Thyroid gland (tissue), 4 donors: ENCODE data around the gene P2RY2. TPM values are rescaled to one million over a fixed set of nuclear protein-coding genes. Genes with fewer than 3 reads are reported as not detected.

Source experiments
- DNase-seq, 2 donors: peaks; one replicate each; pipeline ENCODE4 v3.0.0-alpha.2; 2019
- H3K27ac ChIP-seq, 3 donors: fragments of 200-600 bp; sonication (generic); 1 replicate in 2 of 3; 2 replicates in 1 of 3; pipeline ENCODE4 v1.5.1; 2016 to 2019; ENCODE audit warnings: mild to moderate bottlenecking in 1 of 3, moderate library complexity in 1 of 3
- H3K27me3 ChIP-seq: fragments of 200-600 bp; sonication (generic); one replicate; pipeline ENCODE4 v1.5.1; 2019
- H3K36me3 ChIP-seq, 2 donors: fragments of 200-600 bp; sonication (generic); one replicate each; pipeline ENCODE4 v1.5.1; 2016 to 2019
- H3K4me1 ChIP-seq, 2 donors: fragments of 200-600 bp; sonication (generic); one replicate each; pipeline ENCODE4 v1.5.1; 2017 to 2019
- H3K4me3 ChIP-seq, 3 donors: fragments of 200-600 bp; sonication (generic); replicated peaks in 1 of 3; 1 replicate in 2 of 3; 2 replicates in 1 of 3; pipeline ENCODE4 v1.5.1; 2016; ENCODE audit warnings: mild to moderate bottlenecking in 1 of 3
- H3K9me3 ChIP-seq: fragments of 200-600 bp; sonication (generic); one replicate; pipeline ENCODE4 v1.5.1; 2017
- CTCF ChIP-seq, 6 experiments: fragments of 200-600 bp in 3 of 6; fragments of 450-650 bp in 3 of 6; sonication (generic) in 3 of 6; IDR thresholded peaks; one replicate each; pipeline ENCODE4 v1.5.1; 2016 to 2019; ENCODE audit warnings: antibody characterized with exemption in 6 of 6, mild to moderate bottlenecking in 2 of 6, inconsistent platforms in 1 of 6, moderate library complexity in 1 of 6
- POLR2A ChIP-seq, 2 donors: fragments of 450-650 bp; IDR thresholded peaks; one replicate each; pipeline ENCODE4 v1.6.1; 2017; ENCODE audit warnings: antibody characterized with exemption in 2 of 2, mild to moderate bottlenecking in 2 of 2, moderate library complexity in 1 of 2
- WGBS, 2 donors: methylation state at CpG; one replicate each; pipeline ENCODE4 v1.1.5; 2017; 5-methylcytosine and 5-hydroxymethylcytosine counted together
- intact Hi-C: fragments of 100-400 bp; cut with DNase I; formaldehyde crosslinking; loops from one replicate; pipeline ENCODE4 v1.15.1; 2023
- total RNA-seq, 4 donors: library from RNA; depleted of rRNA; stranded (reverse); fragments of >200 nt; gene quantifications; one replicate each; pipeline ENCODE4 v1.2.3, GENCODE V29; 2016

The P2RY2 gene
- 10 to 100 TPM; 29.3 to 38.1 (median 37.7) TPM for total RNA-seq

GRCh38 chr11:73218106-73218829 is at the start of gene P2RY2:
Gene P2RY2 (plus strand): TSS chr11:73218281. CDS start chr11:73234160, 15,879 bp downstream.
- TF ChIP-seq POLR2A (IDR thresholded peaks at IDR 0.05), result peak; percentile 36 to 82
- peak; percentile 23 to 67 (median 53) for TF ChIP-seq CTCF (IDR thresholded peaks at IDR 0.05)
- H3K9me3 ChIP-seq, result no peaks in the 10 kb centered on the region
- intact Hi-C loops, result no loop called here
- DNase-seq, result peak; percentile 93
- H3K36me3 ChIP-seq, result no peaks in the 10 kb centered on the region
- peak within 1 kb of the TSS; percentile 52 to 58 (median 53) for H3K4me3 ChIP-seq
- no peaks in the 10 kb centered on the region for H3K27me3 ChIP-seq
- peak within 1 kb of the TSS; percentile 82 to 87 (median 84) for H3K27ac ChIP-seq
- WGBS, 2 donors, result 0% methylated on average over 34 of the region's 81 CpGs; no CpG with 5 or more reads in 1 of the 2 donors
- H3K4me1 ChIP-seq, result peaks cover 54 to 57% of the 10 kb centered on the region in 2 donors

- no peak for DNase-seq
- intact Hi-C loops, result no loop called here
- peaks cover 0 to 6% of the 10 kb centered on the region in 2 donors for H3K4me1 ChIP-seq
- WGBS, 2 donors, result 84 to 86% methylated on average over 10 of the region's 11 CpGs
- TF ChIP-seq POLR2A (IDR thresholded peaks at IDR 0.05) (no peak), CTCF (IDR thresholded peaks at IDR 0.05) (no peak)
- no peaks in the 10 kb centered on the region for H3K9me3 ChIP-seq
- H3K27me3 ChIP-seq, result no peaks in the 10 kb centered on the region
- H3K27ac ChIP-seq, result no peak overlapping the region
- H3K4me3 ChIP-seq, result no peak overlapping the region
- H3K36me3 ChIP-seq, result no peaks in the 10 kb centered on the region
These were observed 49.0 kb upstream of the P2RY2 start for GRCh38 chr11:73168925-73169579.

GRCh38 chr11:73170140-73170539 is 47.9 kb upstream of the P2RY2 start:
- Histone ChIP-seq H3K27me3 (no peaks in the 10 kb centered on the region), H3K36me3 (no peaks in the 10 kb centered on the region), H3K4me3 (no peak overlapping the region), H3K27ac (no peak overlapping the region), H3K9me3 (no peaks in the 10 kb centered on the region), H3K4me1 (peaks cover 0 to 7% of the 10 kb centered on the region in 2 donors)
- 86 to 93% methylated on average over 2 of the region's 2 CpGs for WGBS, 2 donors
- no peak for TF ChIP-seq CTCF (IDR thresholded peaks at IDR 0.05)
- TF ChIP-seq POLR2A (IDR thresholded peaks at IDR 0.05), result no peak
- DNase-seq, result peak in 1 of 2 donors; percentile 9
- intact Hi-C loops, result loop anchor here (10.0 kb wide), 1 partner anchor 245 kb away; no protein-coding TSS in a partner anchor

GRCh38 chr11:73171436-73172161 is 46.5 kb upstream of the P2RY2 start:
- H3K4me1 ChIP-seq, result peaks cover 0 to 13% of the 10 kb centered on the region in 2 donors
- H3K4me3 ChIP-seq, result no peak overlapping the region
- no peak overlapping the region for H3K27ac ChIP-seq
- WGBS, 2 donors, result 83 to 87% methylated on average over 8 of the region's 8 CpGs
- H3K36me3 ChIP-seq, result no peaks in the 10 kb centered on the region
- intact Hi-C loops, result loop anchor here (10.0 kb wide), 1 partner anchor 247 kb away; no protein-coding TSS in a partner anchor
- H3K27me3 ChIP-seq, result no peaks in the 10 kb centered on the region
- TF ChIP-seq POLR2A (IDR thresholded peaks at IDR 0.05) (no peak), CTCF (IDR thresholded peaks at IDR 0.05) (no peak)
- no peak for DNase-seq
- H3K9me3 ChIP-seq, result no peaks in the 10 kb centered on the region
